Keratinocyte (primary cell): ENCODE measurements around the gene PRKCG. TPM values are rescaled to one million over a fixed set of nuclear protein-coding genes. Genes with fewer than 3 reads are reported as not detected.

Experiments
- DNase-seq: peaks from one replicate; pipeline ENCODE4 v3.0.0-alpha.2; 2011; ENCODE audit warnings: low read depth, missing footprints, low spot score
- FAIRE-seq: peaks from 2 replicates; lab custom pipeline; 2011; peaks lifted over from hg19 to GRCh38; lab: Jason Lieb, UNC
- H2AFZ ChIP-seq: 2 replicates; pipeline ENCODE4 v1.6.0; 2012; ENCODE audit warnings: low read length, control low read depth, inconsistent platforms; ENCODE audit not compliant: control insufficient read depth
- H3K27ac ChIP-seq: 2 replicates; pipeline ENCODE4 v1.5.1; 2011; ENCODE audit warnings: low read length; ENCODE audit not compliant: control insufficient read depth, insufficient read depth
- H3K27me3 ChIP-seq: 3 replicates; pipeline ENCODE4 v1.6.0; 2011; ENCODE audit warnings: low read length; ENCODE audit not compliant: control insufficient read depth, insufficient read depth; ENCODE audit errors: extremely low read depth
- H3K36me3 ChIP-seq, 2 experiments: 2 replicates in 1 of 2; 3 replicates in 1 of 2; pipeline ENCODE4 v1.5.1; 2011; ENCODE audit warnings: low read length in 2 of 2, mild to moderate bottlenecking in 1 of 2; ENCODE audit not compliant: control insufficient read depth in 2 of 2, insufficient read depth in 2 of 2; ENCODE audit errors: extremely low read depth in 1 of 2
- H3K4me1 ChIP-seq: 3 replicates; pipeline ENCODE4 v1.5.1; 2011; ENCODE audit warnings: low read length; ENCODE audit not compliant: control insufficient read depth, insufficient read depth; ENCODE audit errors: extremely low read depth
- H3K4me2 ChIP-seq: 3 replicates; pipeline ENCODE4 v1.6.0; 2011; ENCODE audit warnings: low read depth, low read length; ENCODE audit not compliant: control insufficient read depth, insufficient read depth; ENCODE audit errors: extremely low read depth
- H3K4me3 ChIP-seq, 3 experiments: fragments of 200-600 bp in 1 of 3; sonication (generic) in 1 of 3; 2 replicates in 2 of 3; 3 replicates in 1 of 3; pipeline ENCODE4 v1.5.1; 2011 to 2016; ENCODE audit warnings: low read length in 3 of 3, mild to moderate bottlenecking in 3 of 3, control low read depth in 2 of 3, inconsistent platforms in 1 of 3, low read depth in 1 of 3, mixed read lengths in 1 of 3, mixed run types in 1 of 3, moderate library complexity in 1 of 3; ENCODE audit not compliant: control insufficient read depth in 2 of 3, insufficient read depth in 2 of 3; ENCODE audit errors: extremely low read depth in 1 of 3
- H3K79me2 ChIP-seq: 2 replicates; pipeline ENCODE4 v1.6.0; 2012; ENCODE audit warnings: low read length; ENCODE audit not compliant: control insufficient read depth, insufficient read depth
- H3K9ac ChIP-seq: 3 replicates; pipeline ENCODE4 v1.6.0; 2011; ENCODE audit warnings: low read length; ENCODE audit not compliant: control insufficient read depth, insufficient read depth; ENCODE audit errors: extremely low read depth
- H3K9me1 ChIP-seq: 3 replicates; pipeline ENCODE4 v1.6.0; 2011; ENCODE audit warnings: low read length; ENCODE audit not compliant: control insufficient read depth, insufficient read depth; ENCODE audit errors: extremely low read depth
- H3K9me3 ChIP-seq: 2 replicates; pipeline ENCODE4 v1.5.1; 2012; ENCODE audit warnings: low read depth, low read length; ENCODE audit not compliant: control insufficient read depth
- H4K20me1 ChIP-seq: 3 replicates; pipeline ENCODE4 v1.6.0; 2011; ENCODE audit warnings: low read length; ENCODE audit not compliant: control insufficient read depth, insufficient read depth; ENCODE audit errors: extremely low read depth
- CTCF ChIP-seq, 3 experiments: IDR thresholded peaks in 1 of 3; conservative IDR thresholded peaks in 1 of 3; optimal IDR thresholded peaks in 1 of 3; 2 replicates in 2 of 3; 3 replicates in 1 of 3; pipeline versions ENCODE3 to v1.5.1; 2011; ENCODE audit warnings: low read length in 3 of 3, mild to moderate bottlenecking in 3 of 3, moderate library complexity in 2 of 3, control low read depth in 1 of 3, inconsistent platforms in 1 of 3; ENCODE audit not compliant: insufficient read depth in 2 of 3; ENCODE audit errors: extremely low read depth in 1 of 3
- EZH2 ChIP-seq: IDR thresholded peaks from one replicate; pipeline ENCODE4 v1.6.1; 2012; ENCODE audit warnings: inconsistent platforms, mild to moderate bottlenecking, low read length, moderate library complexity
- dilution Hi-C: fragments of 300-500 bp; cut with MboI; formaldehyde crosslinking; loops from one replicate; pipeline ENCODE4 v1.7.0; 2020; ENCODE audit warnings: low sequenced_read_pairs; ENCODE audit not compliant: extremely low pct_ligation_motif_present
- polyA plus RNA-seq, 5 experiments: library from polyadenylated mRNA; depleted of rRNA in 3 of 5; stranded (reverse) in 3 of 5; stranded (forward) in 1 of 5; unstranded in 1 of 5; fragments of >200 nt; gene quantifications; 1 replicate in 1 of 5; 2 replicates in 3 of 5; 3 replicates in 1 of 5; pipeline versions ENCODE4 v1.2.1 to v1.2.3, GENCODE V29; 2011 to 2012; ENCODE audit warnings: missing spikeins in 2 of 5, low read depth in 1 of 5, low replicate concordance in 1 of 5

PRKCG gene
- polyA plus RNA-seq, 1 donor (not counting 4 experiments of a cell fraction or from before 2014, with no cell fraction given): not detected

- dilution Hi-C loops: no loop called here
- H3K36me3 ChIP-seq: no peaks in the 10 kb centered on the region
- H3K27ac ChIP-seq: no peak overlapping the region
- H2AFZ ChIP-seq: no peak overlapping the region
- H3K27me3 ChIP-seq: no peaks in the 10 kb centered on the region
- H3K9me3 ChIP-seq: no peaks in the 10 kb centered on the region
- no peak for FAIRE-seq
- H3K4me2 ChIP-seq: no peak overlapping the region
- H3K9me1 ChIP-seq: no peaks in the 10 kb centered on the region
- no peak overlapping the region for H3K9ac ChIP-seq
- DNase-seq: no peak
- H3K4me1 ChIP-seq: peaks cover 19% of the 10 kb centered on the region
- TF ChIP-seq EZH2 (no peak), CTCF (optimal IDR thresholded peaks at IDR 0.05 in 1 of 3, IDR thresholded peaks at IDR 0.05 in 1 of 3, conservative IDR thresholded peaks at IDR 0.05 in 1 of 3; ENCODE audit: extremely low read depth in 1 of 3, insufficient read depth in 2 of 3, low read length in 3 of 3) (no peak)
- no peaks in the 10 kb centered on the region for H4K20me1 ChIP-seq
- H3K79me2 ChIP-seq: peaks cover 7% of the 10 kb centered on the region
- no peak overlapping the region for H3K4me3 ChIP-seq
Observed at GRCh38 chr19:53864308-53864836, 17.6 kb upstream of the PRKCG start.

DNA sequence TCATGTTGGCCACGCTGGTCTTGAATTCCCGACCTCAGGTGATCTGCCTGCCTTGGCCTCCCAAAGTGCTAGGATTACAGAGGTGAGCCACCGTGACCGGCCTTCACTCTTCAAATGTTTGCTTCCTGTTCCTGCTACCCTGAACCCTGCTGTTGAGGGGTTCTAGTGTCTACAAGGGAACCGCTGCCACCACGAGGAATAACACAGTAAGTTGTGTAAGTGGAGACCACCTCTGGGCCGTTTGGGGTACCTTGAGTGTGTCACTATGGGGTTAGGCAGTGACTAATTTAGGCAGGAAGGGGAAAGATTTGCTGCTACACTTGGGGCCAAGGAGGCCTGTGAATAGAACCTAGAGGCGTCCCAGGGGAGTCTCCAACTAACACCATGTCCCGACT is 16.5 kb upstream of the PRKCG start:
- FAIRE-seq (no peak), DNase-seq (no peak)
- peak overlapping the region; percentile 80 for H2AFZ ChIP-seq

More for the DNA sequence above, 16.5 kb upstream of the PRKCG start:
- H3K36me3 ChIP-seq: peaks cover 0 to 2% of the 10 kb centered on the region in 2 experiments
- no peaks in the 10 kb centered on the region for H3K9me1 ChIP-seq
- no peak for TF ChIP-seq EZH2
- no peak for TF ChIP-seq CTCF (optimal IDR thresholded peaks at IDR 0.05 in 1 of 3, IDR thresholded peaks at IDR 0.05 in 1 of 3, conservative IDR thresholded peaks at IDR 0.05 in 1 of 3; ENCODE audit: extremely low read depth in 1 of 3, insufficient read depth in 2 of 3, low read length in 3 of 3)
- dilution Hi-C loops: no loop called here
- H3K27me3 ChIP-seq: no peaks in the 10 kb centered on the region
- H3K79me2 ChIP-seq: peaks cover 7% of the 10 kb centered on the region
- peak overlapping the region in 1 of 3 experiments; percentile 72 for H3K4me3 ChIP-seq
- H3K9ac ChIP-seq: peak overlapping the region; percentile 92
- H4K20me1 ChIP-seq: no peaks in the 10 kb centered on the region
- H3K27ac ChIP-seq: peak overlapping the region; percentile 98
- H3K4me1 ChIP-seq: peaks cover 19% of the 10 kb centered on the region
- peak overlapping the region; percentile 91 for H3K4me2 ChIP-seq
- no peaks in the 10 kb centered on the region for H3K9me3 ChIP-seq
